ENCODE measurements around the gene CLK1.

Gene CLK1

DNA sequence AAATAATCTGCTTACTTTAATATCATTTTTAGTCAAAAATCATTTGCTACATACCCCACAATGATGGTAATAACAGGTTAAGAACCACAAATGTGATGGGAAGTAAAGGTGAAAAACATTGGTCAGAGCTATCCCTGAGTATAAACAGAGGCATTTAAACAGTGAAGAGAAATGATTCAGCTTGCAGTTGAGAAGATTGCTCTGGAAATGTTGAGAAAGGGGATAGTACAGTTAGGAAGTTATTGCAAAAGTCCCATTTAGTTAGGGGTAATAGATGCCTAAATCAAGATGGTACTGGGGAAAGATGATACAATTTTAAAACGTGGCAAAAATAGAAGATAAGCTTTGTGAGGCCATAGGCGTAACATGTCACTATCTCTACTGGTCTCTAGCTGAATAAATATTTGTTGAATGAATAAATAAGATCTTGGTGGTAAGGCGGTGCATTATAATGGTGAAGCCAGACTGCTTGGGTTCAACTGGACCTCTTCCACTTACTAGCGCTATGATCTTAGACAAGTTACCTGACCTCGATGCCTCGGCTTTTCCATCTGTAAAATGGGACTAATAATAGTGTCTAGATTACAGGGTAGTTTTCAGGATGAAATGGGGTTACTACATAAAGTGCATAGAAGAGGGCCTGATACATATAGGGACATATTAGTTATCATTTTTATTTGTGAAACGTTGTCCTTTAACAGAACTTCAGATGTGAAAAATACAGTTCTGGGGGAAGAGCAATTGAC lies 54.8 kb downstream of the CLK1 start:
- no peaks in the 10 kb centered on the region for H3K9me3 ChIP-seq (ENCODE audit: control insufficient read depth, low read length)
- peaks cover 19% of the 10 kb centered on the region for H3K79me2 ChIP-seq
- H3K9ac ChIP-seq: no peak overlapping the region
- no peaks in the 10 kb centered on the region for H3K27me3 ChIP-seq (ENCODE audit: control insufficient read depth, insufficient read depth, low read length)
- peak overlapping the region; percentile 88 for H2AFZ ChIP-seq
- H3K4me3 ChIP-seq (ENCODE audit: low read depth, low read length): no peak overlapping the region
- H3K4me2 ChIP-seq (ENCODE audit: low read length): no peak overlapping the region
- TF ChIP-seq, protein P1, sequence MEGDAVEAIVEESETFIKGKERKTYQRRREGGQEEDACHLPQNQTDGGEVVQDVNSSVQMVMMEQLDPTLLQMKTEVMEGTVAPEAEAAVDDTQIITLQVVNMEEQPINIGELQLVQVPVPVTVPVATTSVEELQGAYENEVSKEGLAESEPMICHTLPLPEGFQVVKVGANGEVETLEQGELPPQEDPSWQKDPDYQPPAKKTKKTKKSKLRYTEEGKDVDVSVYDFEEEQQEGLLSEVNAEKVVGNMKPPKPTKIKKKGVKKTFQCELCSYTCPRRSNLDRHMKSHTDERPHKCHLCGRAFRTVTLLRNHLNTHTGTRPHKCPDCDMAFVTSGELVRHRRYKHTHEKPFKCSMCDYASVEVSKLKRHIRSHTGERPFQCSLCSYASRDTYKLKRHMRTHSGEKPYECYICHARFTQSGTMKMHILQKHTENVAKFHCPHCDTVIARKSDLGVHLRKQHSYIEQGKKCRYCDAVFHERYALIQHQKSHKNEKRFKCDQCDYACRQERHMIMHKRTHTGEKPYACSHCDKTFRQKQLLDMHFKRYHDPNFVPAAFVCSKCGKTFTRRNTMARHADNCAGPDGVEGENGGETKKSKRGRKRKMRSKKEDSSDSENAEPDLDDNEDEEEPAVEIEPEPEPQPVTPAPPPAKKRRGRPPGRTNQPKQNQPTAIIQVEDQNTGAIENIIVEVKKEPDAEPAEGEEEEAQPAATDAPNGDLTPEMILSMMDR (IDR thresholded peaks at IDR 0.05): no peak
- no peaks in the 10 kb centered on the region for H3K36me3 ChIP-seq (ENCODE audit: control insufficient read depth, insufficient read depth, low read length)
- peaks cover 5% of the 10 kb centered on the region for H3K4me1 ChIP-seq
- no peak overlapping the region for H3K27ac ChIP-seq
